ENCODE measurements around the gene PSMB4. TPM values are rescaled to one million over a fixed set of nuclear protein-coding genes. Genes with fewer than 3 reads are reported as not detected.
"Not testable (repeated sequence)": the region's sequence is repeated elsewhere in the genome, so short reads cannot be mapped to it uniquely, and the experiment has no call there.

PSMB4 gene
- total RNA-seq, 2 donors from 2014 or later, result 163 to 197 TPM

DNA sequence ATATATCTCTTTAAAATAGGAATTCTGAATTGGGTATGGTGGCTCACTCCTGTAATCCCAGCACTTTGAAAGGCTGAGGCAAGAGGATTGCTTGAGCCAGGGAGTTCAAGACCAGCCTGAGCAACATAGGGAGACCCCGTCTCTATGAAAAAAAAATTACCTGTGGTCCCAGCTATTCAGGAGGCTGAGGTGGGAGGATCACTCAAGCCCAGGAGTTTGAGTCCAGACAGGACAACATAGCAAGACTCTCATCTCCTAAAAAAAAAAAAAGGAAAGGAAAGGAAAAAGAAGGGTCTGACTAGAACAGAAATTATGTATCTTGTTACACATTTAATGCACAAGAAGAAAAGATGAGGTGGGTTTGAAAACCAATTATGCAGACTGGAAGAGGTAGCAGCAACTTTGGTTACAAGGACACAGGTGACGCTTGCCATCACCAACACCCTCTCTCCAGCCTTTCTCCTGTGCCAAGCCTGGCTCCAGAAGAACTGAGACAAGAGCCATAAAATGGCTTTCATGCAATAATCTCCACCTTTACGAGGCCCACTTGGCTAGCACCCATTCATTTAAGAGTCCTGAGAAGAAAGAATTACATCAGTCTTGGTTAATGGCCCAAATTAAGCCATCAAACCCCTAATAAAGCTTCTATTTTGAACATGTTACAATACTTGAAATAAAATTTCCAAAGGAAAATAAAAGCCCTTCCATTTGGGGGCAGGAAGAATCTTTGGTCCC is 22.1 kb upstream of the PSMB4 start:
- DNase-seq, result no peak
- intact Hi-C loops (cut with DNase I), result no loop called here
- no peak for ATAC-seq

GRCh38 chr1:151384584-151384983 is 14.8 kb upstream of the PSMB4 start:
- intact Hi-C loops (cut with DNase I), result no loop called here
- DNase-seq (no peak), ATAC-seq (no peak)

- intact Hi-C loops (cut with DNase I), result no loop called here
- DNase-seq (no peak), ATAC-seq (no peak)
Measured at GRCh38 chr1:151386002-151386401, 13.4 kb upstream of the PSMB4 start.

GRCh38 chr1:151390221-151391078 is 8.9 kb upstream of the PSMB4 start:
- ATAC-seq, result not testable (repeated sequence)
- intact Hi-C loops (cut with DNase I), result loop anchor here in 1 of 2 donors (10.0 kb wide), 1 partner anchor 86 kb away; no protein-coding TSS in a partner anchor

DNA sequence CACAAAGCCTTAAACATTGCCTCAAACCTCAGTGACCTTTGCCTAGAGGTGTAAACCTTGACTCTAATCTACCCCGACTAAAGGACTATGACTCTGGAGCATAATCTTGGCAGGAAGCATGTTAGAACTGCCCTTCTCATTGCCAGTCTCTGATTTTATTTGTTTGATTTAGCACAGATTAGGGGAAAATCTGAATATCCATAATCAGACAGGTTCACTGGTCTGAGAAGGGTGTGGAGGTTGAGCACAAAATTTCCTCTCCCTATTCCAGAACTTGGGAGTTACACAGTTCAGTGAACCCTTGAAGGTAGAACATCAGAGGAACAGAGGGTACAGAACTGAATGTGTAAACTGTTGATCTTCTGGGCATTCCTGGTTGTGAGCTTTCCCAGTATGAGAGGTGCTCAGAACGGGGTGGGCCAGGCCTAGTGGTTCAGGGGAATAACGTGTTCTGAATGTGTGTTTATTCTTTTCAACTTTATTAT is 8.3 kb upstream of the PSMB4 start:
- intact Hi-C loops (cut with DNase I), result loop anchor here in 1 of 2 donors (10.0 kb wide), 1 partner anchor 86 kb away; no protein-coding TSS in a partner anchor
- ATAC-seq, result no peak
- no peak for DNase-seq

More at GRCh38 chr1:151390221-151391078, 8.9 kb upstream of the PSMB4 start:
- DNase-seq, result not testable (repeated sequence)

GRCh38 chr1:151393583-151393982 is 5.8 kb upstream of the PSMB4 start:
- no peak for DNase-seq
- ATAC-seq, result no peak
- intact Hi-C loops (cut with DNase I), result loop anchor here in 1 of 2 donors (10.0 kb wide), 1 partner anchor 89 kb away; no protein-coding TSS in a partner anchor

- not testable (repeated sequence) for DNase-seq, ATAC-seq
- intact Hi-C loops (cut with DNase I), result loop anchor here in 1 of 2 donors (5.0 to 10.0 kb wide), 2 partner anchors 49 to 91 kb away; partner anchors contain the start of gene RFX5
Measured at GRCh38 chr1:151396265-151396664, 3.1 kb upstream of the PSMB4 start.

DNA sequence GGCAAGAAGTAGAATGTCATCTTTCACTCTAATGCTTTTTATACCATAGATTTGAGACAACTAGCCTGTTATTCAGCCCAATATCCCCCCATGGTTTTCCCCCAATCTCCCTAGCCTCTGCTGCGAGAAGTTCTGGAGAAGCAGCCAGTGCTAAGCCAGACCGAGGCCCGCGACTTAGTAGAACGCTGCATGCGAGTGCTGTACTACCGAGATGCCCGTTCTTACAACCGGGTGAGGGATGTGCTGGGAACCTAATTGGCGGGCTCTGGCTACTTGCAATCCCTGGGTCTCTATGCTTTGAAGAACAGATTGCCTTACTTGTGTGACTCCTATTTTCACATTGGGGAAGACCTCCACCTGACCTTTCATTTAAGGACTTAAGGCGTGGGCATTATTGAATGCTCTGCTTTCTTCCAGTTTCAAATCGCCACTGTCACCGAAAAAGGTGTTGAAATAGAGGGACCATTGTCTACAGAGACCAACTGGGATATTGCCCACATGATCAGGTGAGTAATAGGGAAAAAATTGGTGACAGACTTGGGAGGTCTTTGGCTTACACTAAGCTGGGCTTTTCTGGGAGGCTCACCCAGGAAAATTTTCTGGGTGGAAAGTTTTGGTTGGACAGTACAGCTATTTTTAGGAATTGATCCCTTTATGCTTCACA is 1.9 kb downstream of the PSMB4 start:
- intact Hi-C loops (cut with DNase I), result no loop called here
- DNase-seq, result no peak
- no peak for ATAC-seq

- no peak for ATAC-seq
- intact Hi-C loops (cut with DNase I), result no loop called here
- no peak for DNase-seq
Measured at GRCh38 chr1:151401860-151402259, 2.5 kb downstream of the PSMB4 start.

- intact Hi-C loops (cut with DNase I), result no loop called here
- no peak for ATAC-seq
Measured at GRCh38 chr1:151402764-151403163, 3.4 kb downstream of the PSMB4 start.

DNA sequence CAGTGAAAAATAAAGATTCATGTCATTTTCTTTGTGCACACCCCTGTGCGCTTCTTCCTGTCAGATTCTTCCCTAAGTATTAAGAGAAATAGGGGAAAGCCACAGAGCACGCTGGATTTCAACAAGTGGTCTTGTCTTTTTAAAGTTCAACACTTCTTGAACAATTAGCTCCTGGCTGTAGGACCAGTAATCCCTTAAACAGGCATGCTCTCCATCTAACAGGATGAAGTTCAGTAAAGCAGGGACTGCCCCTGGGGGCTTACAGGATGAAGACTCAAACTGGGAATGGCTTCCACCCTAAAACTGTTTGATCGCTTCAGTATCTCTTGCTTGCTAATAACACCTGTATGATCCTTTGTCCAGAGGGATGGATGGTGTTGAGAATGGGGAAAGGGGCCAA is 4.2 kb downstream of the PSMB4 start:
- ATAC-seq, result no peak
- DNase-seq, result no peak
- intact Hi-C loops (cut with DNase I), result no loop called here

More at GRCh38 chr1:151402764-151403163, 3.4 kb downstream of the PSMB4 start:
- DNase-seq, result no peak

GRCh38 chr1:151405187-151405951 is 6.0 kb downstream of the PSMB4 start:
- intact Hi-C loops (cut with DNase I), result no loop called here
- ATAC-seq (peak; percentile 60 to 76), DNase-seq (no peak)

- no peak for ATAC-seq
- intact Hi-C loops (cut with DNase I), result no loop called here
- DNase-seq, result no peak
Measured at GRCh38 chr1:151406176-151406575, 6.8 kb downstream of the PSMB4 start.

DNA sequence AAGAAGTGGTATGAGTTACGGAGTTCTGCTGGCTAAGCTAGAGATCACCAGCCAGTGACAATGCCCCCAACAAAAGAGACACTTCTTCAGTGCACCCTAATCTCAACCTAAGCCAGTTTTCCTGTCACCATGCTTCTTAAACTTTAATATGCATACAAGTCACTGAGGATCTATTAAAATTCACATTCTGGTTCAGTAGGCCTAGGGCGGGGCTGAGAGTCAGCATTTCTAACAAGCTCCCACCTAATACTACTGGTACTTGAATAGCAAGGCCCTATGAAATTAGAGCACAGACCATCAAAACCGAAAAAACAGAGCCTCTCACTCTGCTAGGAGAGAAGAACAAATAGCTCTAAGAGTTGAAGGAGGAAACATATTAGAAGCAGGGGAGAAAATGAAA is 7.9 kb downstream of the PSMB4 start:
- intact Hi-C loops (cut with DNase I), result no loop called here
- ATAC-seq (no peak), DNase-seq (no peak)

- DNase-seq (no peak), ATAC-seq (no peak)
- intact Hi-C loops (cut with DNase I), result no loop called here
Measured at GRCh38 chr1:151408891-151409290, 9.5 kb downstream of the PSMB4 start.

- intact Hi-C loops (cut with DNase I), result no loop called here
- ATAC-seq, result no peak
- no peak for DNase-seq
Measured at GRCh38 chr1:151411884-151412283, 12.5 kb downstream of the PSMB4 start.

GRCh38 chr1:151416231-151416630 is 16.9 kb downstream of the PSMB4 start:
- ATAC-seq (no peak), DNase-seq (no peak)
- intact Hi-C loops (cut with DNase I), result no loop called here

DNA sequence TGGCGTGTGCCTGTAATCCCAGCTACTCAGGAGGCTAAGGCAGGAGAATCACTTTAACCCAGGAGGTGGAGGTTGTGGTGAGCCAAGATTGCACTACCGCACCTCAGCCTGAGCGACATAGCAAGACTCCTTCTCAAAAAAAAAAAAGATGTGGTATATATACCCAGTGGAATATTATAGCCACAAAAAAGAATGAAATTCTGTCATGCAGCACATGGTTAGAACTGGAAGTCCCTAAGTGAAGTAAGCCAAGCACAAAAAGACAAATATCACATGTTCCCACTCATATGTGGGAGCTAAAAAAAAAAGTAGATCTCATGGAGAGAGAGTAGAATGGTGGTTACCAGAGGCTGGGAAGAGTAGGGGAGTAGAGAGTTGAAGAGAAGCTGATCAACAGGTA is 18.7 kb downstream of the PSMB4 start:
- intact Hi-C loops (cut with DNase I), result no loop called here
- no peak for DNase-seq
- ATAC-seq, result no peak

DNA sequence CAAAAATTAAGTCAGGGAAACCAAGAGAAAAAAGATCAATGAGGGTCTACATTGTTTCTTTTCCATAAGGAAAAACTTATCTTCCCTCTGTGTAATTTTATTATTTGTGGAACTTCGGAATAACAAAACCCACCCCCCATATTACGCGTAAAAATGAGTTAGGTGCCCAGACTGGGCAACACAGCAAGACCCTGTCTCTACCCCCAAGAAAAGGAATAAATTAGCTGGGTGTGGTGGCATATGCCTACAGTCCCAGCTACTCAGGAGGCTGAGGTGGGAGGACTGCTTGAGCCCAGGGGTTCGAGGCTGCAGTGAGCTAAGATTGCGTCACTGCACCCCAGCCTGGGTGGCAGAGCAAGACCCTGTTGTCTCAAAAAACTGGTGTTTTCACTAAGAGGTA is 20.4 kb downstream of the PSMB4 start:
- DNase-seq (no peak), ATAC-seq (no peak)
- intact Hi-C loops (cut with DNase I), result no loop called here

Measured in left cardiac atrium (tissue), 4 donors.